ENCODE data around the gene KIF11. TPM values are rescaled to one million over a fixed set of nuclear protein-coding genes. Genes with fewer than 3 reads are reported as not detected.

The KIF11 gene
- total and polyA plus RNA-seq, 2 experiments from 2014 or later = 26.1 to 56.7 TPM

- Mint-ChIP-seq H3K4me3 (no peak overlapping the region), H3K27ac (no peak overlapping the region), H3K9me3 (0 out of 3 replicates have a peak, but pooled peaks cover 7% of the 10 kb centered on the region), H3K36me3 (ENCODE audit: low read depth) (peaks cover 57% of the 10 kb centered on the region), H3K4me1 (no peaks in the 10 kb centered on the region), H3K27me3 (ENCODE audit: insufficient read depth, low read depth, poor library complexity) (peaks cover 2% of the 10 kb centered on the region)
- Histone ChIP-seq H4K20me1 (replicated peaks; ENCODE audit: insufficient read depth) (peaks cover 10% of the 10 kb centered on the region), H3K27ac (ENCODE audit: low read depth) (no peak overlapping the region), H3K4me1 (ENCODE audit: insufficient read depth) (no peaks in the 10 kb centered on the region), H3K36me3 (ENCODE audit: insufficient read depth) (0 out of 2 replicates have a peak, but pooled peaks cover 5% of the 10 kb centered on the region), H3K4me3 (no peak overlapping the region), H2AFZ (no peak overlapping the region), H3K79me2 (replicated peaks; ENCODE audit: insufficient read depth) (peaks cover 43% of the 10 kb centered on the region), H3K9me2 (ENCODE audit: insufficient read depth) (no peaks in the 10 kb centered on the region), H3K4me2 (no peak overlapping the region), H3K27me3 (ENCODE audit: insufficient read depth) (no peaks in the 10 kb centered on the region), H3F3A (replicated peaks; ENCODE audit: low read depth) (no peaks in the 10 kb centered on the region)
- DNase-seq (ENCODE audit: low spot score) = no peak
- TF ChIP-seq ZNF462 (CRISPR knock-in tag; IDR thresholded peaks at IDR 0.05) = no peak
- no peak for TF ChIP-seq EZH2phosphoT487 (IDR thresholded peaks at IDR 0.05; ENCODE audit: unreplicated experiment)
- TF ChIP-seq ZNF331 (CRISPR knock-in tag; IDR thresholded peaks at IDR 0.05; ENCODE audit: low read depth) = no peak
- TF ChIP-seq ZNF114 (CRISPR knock-in tag; IDR thresholded peaks at IDR 0.05) = no peak
- ATAC-seq = no peak
These were observed 39.0 kb upstream of the KIF11 start for GRCh38 chr10:92553959-92554358.

- Histone ChIP-seq H3K27me3 (ENCODE audit: insufficient read depth) (no peaks in the 10 kb centered on the region), H4K20me1 (replicated peaks; ENCODE audit: insufficient read depth) (no peaks in the 10 kb centered on the region; the same call in 1 of the 2 replicates), H3K36me3 (ENCODE audit: insufficient read depth) (peaks cover 8% of the 10 kb centered on the region; the same call in 1 of the 2 replicates), H3K79me2 (replicated peaks; ENCODE audit: insufficient read depth) (peaks cover 59% of the 10 kb centered on the region), H3F3A (replicated peaks; ENCODE audit: low read depth) (no peaks in the 10 kb centered on the region), H3K4me3 (no peak overlapping the region), H2AFZ (no peak overlapping the region), H3K27ac (ENCODE audit: low read depth) (no peak overlapping the region), H3K4me1 (ENCODE audit: insufficient read depth) (no peaks in the 10 kb centered on the region), H3K9me2 (ENCODE audit: insufficient read depth) (no peaks in the 10 kb centered on the region), H3K4me2 (no peak overlapping the region)
- Mint-ChIP-seq H3K36me3 (ENCODE audit: low read depth) (peaks cover 78% of the 10 kb centered on the region), H3K9me3 (peaks cover 7% of the 10 kb centered on the region; the same call in 2 of the 3 replicates), H3K4me3 (no peak overlapping the region), H3K27me3 (ENCODE audit: insufficient read depth, low read depth, poor library complexity) (peaks cover 2% of the 10 kb centered on the region), H3K4me1 (no peaks in the 10 kb centered on the region), H3K27ac (no peak overlapping the region)
- DNase-seq (ENCODE audit: low spot score) = no peak
- no peak for ATAC-seq
- TF ChIP-seq REST (IDR thresholded peaks at IDR 0.05; ENCODE audit: unreplicated experiment) (no peak), ETS1 (IDR thresholded peaks at IDR 0.05) (no peak), STAT1 (IDR thresholded peaks at IDR 0.05; ENCODE audit: unreplicated experiment) (no peak), CTCF (conservative IDR thresholded peaks at IDR 0.05; ENCODE audit: low read depth in 2 of 2) (no peak), EZH2 (IDR thresholded peaks at IDR 0.05; ENCODE audit: low read depth, unreplicated experiment) (no peak), EZH2phosphoT487 (IDR thresholded peaks at IDR 0.05; ENCODE audit: unreplicated experiment) (no peak)
These were observed 33.9 kb upstream of the KIF11 start for GRCh38 chr10:92559046-92559445.

Measured in GM23338 (cell line).